Measurements from ENCODE around the gene GNAI3. TPM values are rescaled to one million over a fixed set of nuclear protein-coding genes. Genes with fewer than 3 reads are reported as not detected.

Gene GNAI3
- polyA plus RNA-seq, 3 donors = 3.0 to 14.2 (median 10.4) TPM

DNA sequence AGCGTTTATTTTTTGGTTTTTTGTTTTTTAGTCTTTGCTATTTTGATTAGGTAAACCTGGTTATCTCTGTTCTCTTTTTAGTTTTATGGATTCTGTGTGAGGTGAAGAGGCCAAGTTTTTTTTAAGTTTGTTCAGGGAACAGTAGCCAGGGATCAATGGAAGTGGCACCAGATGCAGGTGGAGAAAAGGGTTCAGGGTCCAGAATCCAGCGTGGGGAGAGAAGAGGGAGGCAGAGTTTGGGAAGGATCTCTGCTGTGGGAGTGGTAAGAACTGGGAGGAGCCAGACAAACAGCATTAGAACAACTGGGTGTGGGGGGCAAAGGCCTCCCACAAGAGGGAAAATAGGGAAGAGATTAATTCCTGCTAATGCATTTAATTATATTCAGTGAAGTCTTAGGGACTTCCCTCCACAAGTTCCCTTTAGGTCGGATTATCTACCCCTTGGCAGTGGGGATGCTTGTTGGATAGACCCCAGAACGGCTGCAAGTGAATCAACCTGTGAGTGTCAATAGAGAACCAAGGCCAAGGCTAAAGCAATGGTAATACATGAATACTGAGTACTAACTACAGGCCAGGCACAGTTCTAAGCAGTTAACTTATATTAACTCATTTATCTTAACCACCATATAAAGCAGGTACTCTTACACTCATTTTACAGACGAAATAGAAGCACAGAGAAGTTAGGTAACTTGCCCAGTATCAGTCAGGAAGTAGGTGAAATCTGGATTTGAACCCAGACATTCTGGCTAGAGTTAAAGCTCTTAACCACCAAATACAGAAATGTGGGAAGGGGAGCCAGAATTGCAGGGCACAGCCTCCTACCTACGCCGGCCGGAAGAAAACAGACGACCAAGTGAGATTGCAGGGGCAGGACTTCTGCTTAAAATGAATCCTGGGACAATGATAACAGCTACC is 70.5 kb downstream of the GNAI3 start:
- WGBS (ENCODE audit: insufficient coverage) = 15% methylated on average over 5 of the region's 9 CpGs
- H3K27me3 ChIP-seq (ENCODE audit: control insufficient read depth in 2 of 2, insufficient read depth in 2 of 2, low read length in 2 of 2) = no peaks in the 10 kb centered on the region
- Mint-ChIP-seq H3K4me3 (peak overlapping the region; percentile 92 to 97), H3K27ac (peak overlapping the region; percentile 99 to 100 (median 99)), H3K27me3 (ENCODE audit: low read depth in 3 of 3) (peaks cover 0 to 3% (median 0%) of the 10 kb centered on the region in 3 donors), H3K36me3 (peaks cover 6 to 26% of the 10 kb centered on the region in 2 donors), H3K4me1 (peaks cover 74% of the 10 kb centered on the region), H3K9me3 (peaks cover 0 to 2% (median 2%) of the 10 kb centered on the region in 7 donors)
- H3K9ac ChIP-seq (ENCODE audit: insufficient read depth, low read length, poor library complexity, severe bottlenecking) = peak overlapping the region; percentile 98
- H3K9me3 ChIP-seq (replicated peaks in 1 of 2; ENCODE audit: control insufficient read depth in 1 of 2, insufficient read depth in 1 of 2, low read length in 2 of 2) = no peaks in the 10 kb centered on the region
- H3K4me3 ChIP-seq (replicated peaks in 1 of 3; ENCODE audit: low read depth in 2 of 3, low read length in 3 of 3) = peak overlapping the region in 2 of 3 experiments; percentile 16 to 96
- DNase-seq = peak in 2 of 3 donors; percentile 36 to 59
- H3K36me3 ChIP-seq (replicated peaks in 1 of 2; ENCODE audit: control insufficient read depth in 1 of 2, insufficient read depth in 2 of 2, low read length in 2 of 2) = no peaks in the 10 kb centered on the region
- H3K79me2 ChIP-seq (ENCODE audit: insufficient read depth, low read length) = peaks cover 47% of the 10 kb centered on the region
- peak overlapping the region; percentile 97 for H3K4me2 ChIP-seq (replicated peaks; ENCODE audit: extremely low read depth, low read length, poor library complexity, severe bottlenecking)
- H3K27ac ChIP-seq (ENCODE audit: low read depth in 1 of 2, low read length in 2 of 2) = peak overlapping the region; percentile 99
- no peak for TF ChIP-seq CTCF (IDR thresholded peaks at IDR 0.05)
- H2AFZ ChIP-seq (ENCODE audit: insufficient read depth, low read depth, low read length, poor library complexity, severe bottlenecking) = no peak overlapping the region
- H4K20me1 ChIP-seq (ENCODE audit: insufficient read depth, low read length) = peaks cover 31% of the 10 kb centered on the region
- intact Hi-C loops (cut with micrococcal nuclease) = loop anchor here in 1 of 2 donors (5.0 kb wide), 1 partner anchor 203 kb away; no protein-coding TSS in a partner anchor
- H3K4me1 ChIP-seq (ENCODE audit: control insufficient read depth in 1 of 2, insufficient read depth in 2 of 2, low read length in 2 of 2) = peaks cover 77 to 85% of the 10 kb centered on the region in 2 donors

DNA sequence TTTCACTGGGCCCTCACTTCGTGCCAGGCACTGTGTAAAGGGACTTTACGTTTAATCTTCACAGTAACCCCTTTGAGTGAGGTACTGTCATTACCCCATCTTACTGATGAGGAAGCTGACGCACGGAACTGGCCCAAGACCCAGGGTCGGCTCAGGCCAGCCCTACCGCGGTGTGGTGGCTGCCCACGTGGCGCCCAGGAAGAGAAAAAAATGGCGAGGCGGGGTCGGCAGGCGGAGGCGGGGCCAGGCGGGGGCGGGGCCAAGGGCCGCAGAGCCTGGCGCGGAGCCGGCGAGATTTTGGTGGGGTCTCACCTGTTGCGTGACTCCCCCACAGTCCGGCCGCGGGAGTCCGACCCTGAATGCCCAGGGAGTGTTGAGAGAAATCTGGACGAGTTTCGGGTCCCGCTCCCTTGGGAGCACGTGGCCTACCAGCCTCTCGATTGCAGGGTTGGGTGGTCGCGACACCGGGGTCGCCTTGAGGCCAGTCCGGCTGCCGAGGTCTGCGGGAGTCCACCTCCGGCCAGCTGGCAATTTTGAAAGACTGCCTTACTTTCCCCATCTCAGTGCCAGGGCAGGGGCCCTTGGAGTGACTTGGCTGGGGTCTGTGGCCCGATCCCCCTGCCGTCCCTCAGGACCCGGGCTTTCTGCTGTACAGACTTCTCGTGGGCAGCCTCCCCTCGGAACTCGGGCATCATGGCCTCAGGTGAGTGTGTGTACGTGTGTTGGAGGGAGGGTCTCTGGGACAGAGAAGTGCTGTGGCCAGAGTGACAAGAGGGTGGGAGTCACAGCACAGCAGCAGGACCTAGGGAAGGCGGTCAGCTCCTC is 71.4 kb downstream of the GNAI3 start, which contains the start of the genes AMPD2 and GNAT2:
AMPD2 (plus strand) TSS at position 262 of the 825 bp plus-strand sequence. CDS start 1,339 bp downstream, outside the sequence.
GNAT2 (minus strand) TSS at position 41 of the 825 bp plus-strand sequence. CDS start 6,746 bp downstream, outside the sequence.
- H3K4me1 Mint-ChIP-seq = peaks cover 76% of the 10 kb centered on the region
- H3K36me3 Mint-ChIP-seq = peaks cover 6 to 26% of the 10 kb centered on the region in 2 donors
- peaks cover 40% of the 10 kb centered on the region for H4K20me1 ChIP-seq (ENCODE audit: insufficient read depth, low read length)
- H3K9ac ChIP-seq (ENCODE audit: insufficient read depth, low read length, poor library complexity, severe bottlenecking) = peak within 1 kb of the TSS; percentile 98
- WGBS (ENCODE audit: insufficient coverage) = under 1% methylated on average over 45 of the region's 47 CpGs
- H3K27ac Mint-ChIP-seq = peak within 1 kb of the TSS; percentile 99 to 100 (median 99)
- intact Hi-C loops (cut with micrococcal nuclease) = loop anchor here (2.0 to 5.0 kb wide), 3 partner anchors 71 to 203 kb away; partner anchors contain the start of gene GNAI3 (in 2 of the 2)
- no peaks in the 10 kb centered on the region for H3K9me3 ChIP-seq (replicated peaks in 1 of 2; ENCODE audit: control insufficient read depth in 1 of 2, insufficient read depth in 1 of 2, low read length in 2 of 2)
- H3K79me2 ChIP-seq (ENCODE audit: insufficient read depth, low read length) = peaks cover 56% of the 10 kb centered on the region
- peak; percentile 97 to 99 (median 98) for DNase-seq
- H3K4me1 ChIP-seq (ENCODE audit: control insufficient read depth in 1 of 2, insufficient read depth in 2 of 2, low read length in 2 of 2) = peaks cover 78 to 85% of the 10 kb centered on the region in 2 donors
- H3K27me3 Mint-ChIP-seq (ENCODE audit: low read depth in 3 of 3) = peaks cover 0 to 3% (median 0%) of the 10 kb centered on the region in 3 donors
- H3K27ac ChIP-seq (ENCODE audit: low read depth in 1 of 2, low read length in 2 of 2) = peak within 1 kb of the TSS; percentile 99
- H3K27me3 ChIP-seq (ENCODE audit: control insufficient read depth in 2 of 2, insufficient read depth in 2 of 2, low read length in 2 of 2) = no peaks in the 10 kb centered on the region
- peak within 1 kb of the TSS; percentile 92 to 97 for H3K4me3 Mint-ChIP-seq
- peak within 1 kb of the TSS; percentile 97 for H3K4me2 ChIP-seq (replicated peaks; ENCODE audit: extremely low read depth, low read length, poor library complexity, severe bottlenecking)
- H2AFZ ChIP-seq (ENCODE audit: insufficient read depth, low read depth, low read length, poor library complexity, severe bottlenecking) = no peak within 1 kb of the TSS
- H3K9me3 Mint-ChIP-seq = peaks cover 0 to 2% (median 2%) of the 10 kb centered on the region in 7 donors
- TF ChIP-seq CTCF (IDR thresholded peaks at IDR 0.05) = no peak
- H3K4me3 ChIP-seq (replicated peaks in 1 of 3; ENCODE audit: low read depth in 2 of 3, low read length in 3 of 3) = peak within 1 kb of the TSS; percentile 77 to 96 (median 96)
- H3K36me3 ChIP-seq (replicated peaks in 1 of 2; ENCODE audit: control insufficient read depth in 1 of 2, insufficient read depth in 2 of 2, low read length in 2 of 2) = no peaks in the 10 kb centered on the region
